ENCODE measurements around the gene LRRC55. TPM values are rescaled to one million over a fixed set of nuclear protein-coding genes. Genes with fewer than 3 reads are reported as not detected.

The LRRC55 gene
- total RNA-seq, 2 donors from 2014 or later: 0.10 to 0.27 TPM

- no peak overlapping the region for H3K4me3 ChIP-seq
- intact Hi-C loops (cut with DNase I): no loop called here
- no peaks in the 10 kb centered on the region for H3K27me3 ChIP-seq
- no peaks in the 10 kb centered on the region for H3K9me3 ChIP-seq
- H3K4me1 ChIP-seq: no peaks in the 10 kb centered on the region
- no peak for DNase-seq
- H3K27ac ChIP-seq: no peak overlapping the region
- no peak overlapping the region for H3K9ac ChIP-seq (ENCODE audit: low read depth in 2 of 2, low read length in 2 of 2)
- TF ChIP-seq CTCF (IDR thresholded peaks at IDR 0.05): no peak
- H3K36me3 ChIP-seq: no peaks in the 10 kb centered on the region
These were observed 9.8 kb downstream of the LRRC55 start for GRCh38 chr11:57191311-57192219.

GRCh38 chr11:57192316-57192715 is 10.6 kb downstream of the LRRC55 start:
- Histone ChIP-seq H3K9ac (ENCODE audit: low read depth in 2 of 2, low read length in 2 of 2) (no peak overlapping the region), H3K27me3 (no peaks in the 10 kb centered on the region), H3K36me3 (no peaks in the 10 kb centered on the region), H3K27ac (no peak overlapping the region), H3K9me3 (no peaks in the 10 kb centered on the region), H3K4me1 (no peaks in the 10 kb centered on the region), H3K4me3 (no peak overlapping the region)
- TF ChIP-seq CTCF (IDR thresholded peaks at IDR 0.05): no peak
- intact Hi-C loops (cut with DNase I): no loop called here
- DNase-seq: no peak

DNA sequence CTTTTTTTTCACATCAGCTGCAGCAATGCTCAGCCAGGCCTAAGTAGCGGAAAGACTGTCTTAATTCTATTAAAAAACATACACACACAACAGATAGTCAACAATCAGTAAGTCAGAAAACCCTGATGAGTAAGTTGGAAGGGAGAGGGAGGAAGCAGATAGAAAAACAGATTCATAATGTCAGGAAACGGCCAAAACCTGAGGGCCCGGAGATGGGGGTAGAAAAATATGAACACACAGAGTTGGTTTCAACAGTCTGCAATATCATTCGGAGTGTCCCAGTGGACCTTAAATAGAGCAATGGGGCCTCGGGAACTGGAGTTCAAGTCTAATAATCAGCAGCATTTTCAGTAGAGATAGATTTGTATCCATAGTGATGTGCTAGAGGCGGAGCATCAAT is 14.8 kb downstream of the LRRC55 start:
- Histone ChIP-seq H3K4me3 (no peak overlapping the region), H3K27ac (no peak overlapping the region), H3K9me3 (no peaks in the 10 kb centered on the region), H3K9ac (ENCODE audit: low read depth in 2 of 2, low read length in 2 of 2) (no peak overlapping the region), H3K4me1 (no peaks in the 10 kb centered on the region), H3K36me3 (no peaks in the 10 kb centered on the region), H3K27me3 (no peaks in the 10 kb centered on the region)
- no peak for TF ChIP-seq CTCF (IDR thresholded peaks at IDR 0.05)
- intact Hi-C loops (cut with DNase I): no loop called here
- DNase-seq: no peak

DNA sequence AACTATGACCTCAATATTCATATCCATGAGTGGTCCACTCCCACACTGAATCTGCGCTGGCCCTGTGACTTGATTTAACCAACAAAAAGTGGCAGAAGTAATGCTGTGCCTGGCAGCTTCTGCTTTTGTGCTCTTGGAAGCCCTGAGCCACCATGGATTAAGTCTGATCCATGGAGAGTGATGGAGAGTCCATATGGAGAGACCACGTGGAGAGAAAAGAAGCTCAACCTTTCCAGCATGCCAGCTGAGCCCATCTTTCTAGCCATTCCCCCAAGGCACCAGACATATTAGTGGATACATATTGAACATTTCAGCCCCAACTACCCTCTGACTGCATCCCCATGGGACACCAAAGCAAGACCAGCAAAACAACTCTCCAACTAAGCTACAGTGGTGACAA is 16.0 kb downstream of the LRRC55 start:
- H3K27me3 ChIP-seq: no peaks in the 10 kb centered on the region
- no peak overlapping the region for H3K9ac ChIP-seq (ENCODE audit: low read depth in 2 of 2, low read length in 2 of 2)
- intact Hi-C loops (cut with DNase I): no loop called here
- no peak overlapping the region for H3K4me3 ChIP-seq
- TF ChIP-seq CTCF (IDR thresholded peaks at IDR 0.05): no peak
- H3K27ac ChIP-seq: no peak overlapping the region
- no peaks in the 10 kb centered on the region for H3K36me3 ChIP-seq
- no peaks in the 10 kb centered on the region for H3K4me1 ChIP-seq
- no peak for DNase-seq
- H3K9me3 ChIP-seq: no peaks in the 10 kb centered on the region

- H3K9ac ChIP-seq (ENCODE audit: low read depth in 2 of 2, low read length in 2 of 2): no peak overlapping the region
- no peak overlapping the region for H3K4me3 ChIP-seq
- no peaks in the 10 kb centered on the region for H3K4me1 ChIP-seq
- H3K27me3 ChIP-seq: no peaks in the 10 kb centered on the region
- H3K36me3 ChIP-seq: no peaks in the 10 kb centered on the region
- no peaks in the 10 kb centered on the region for H3K9me3 ChIP-seq
- no peak for TF ChIP-seq CTCF (IDR thresholded peaks at IDR 0.05)
- no peak for DNase-seq
- intact Hi-C loops (cut with DNase I): no loop called here
- no peak overlapping the region for H3K27ac ChIP-seq
These were observed 17.6 kb downstream of the LRRC55 start for GRCh38 chr11:57199330-57199729.
